ENCODE data around the gene MAD1L1. TPM values are rescaled to one million over a fixed set of nuclear protein-coding genes. Genes with fewer than 3 reads are reported as not detected.

MAD1L1 gene
- total and polyA plus RNA-seq, 3 donors from 2014 or later, result 63.1 to 149 (median 94.6) TPM

DNA sequence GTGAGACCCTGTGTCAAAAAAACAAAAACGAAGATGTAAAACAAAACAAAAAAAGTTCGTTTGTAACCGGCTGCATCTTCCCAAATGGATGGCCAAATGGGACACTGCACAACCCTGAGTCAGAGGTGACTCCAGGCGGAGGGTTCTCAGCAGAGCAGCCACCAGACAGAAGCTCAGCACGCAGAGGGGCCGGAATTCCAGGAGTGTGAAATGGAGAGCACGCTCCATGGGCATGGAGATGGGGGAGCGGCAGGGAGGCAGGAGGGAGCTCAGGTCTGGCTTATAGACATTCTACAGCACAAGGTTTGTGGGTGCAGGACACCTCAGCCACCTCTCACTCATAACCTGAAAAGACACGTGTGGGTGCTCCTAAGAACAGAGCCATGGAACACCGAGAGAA lies 227.0 kb downstream of the MAD1L1 start:
- DNase-seq, result no peak
- WGBS, 2 donors, result 80 to 86% methylated on average over 10 of the region's 10 CpGs

DNA sequence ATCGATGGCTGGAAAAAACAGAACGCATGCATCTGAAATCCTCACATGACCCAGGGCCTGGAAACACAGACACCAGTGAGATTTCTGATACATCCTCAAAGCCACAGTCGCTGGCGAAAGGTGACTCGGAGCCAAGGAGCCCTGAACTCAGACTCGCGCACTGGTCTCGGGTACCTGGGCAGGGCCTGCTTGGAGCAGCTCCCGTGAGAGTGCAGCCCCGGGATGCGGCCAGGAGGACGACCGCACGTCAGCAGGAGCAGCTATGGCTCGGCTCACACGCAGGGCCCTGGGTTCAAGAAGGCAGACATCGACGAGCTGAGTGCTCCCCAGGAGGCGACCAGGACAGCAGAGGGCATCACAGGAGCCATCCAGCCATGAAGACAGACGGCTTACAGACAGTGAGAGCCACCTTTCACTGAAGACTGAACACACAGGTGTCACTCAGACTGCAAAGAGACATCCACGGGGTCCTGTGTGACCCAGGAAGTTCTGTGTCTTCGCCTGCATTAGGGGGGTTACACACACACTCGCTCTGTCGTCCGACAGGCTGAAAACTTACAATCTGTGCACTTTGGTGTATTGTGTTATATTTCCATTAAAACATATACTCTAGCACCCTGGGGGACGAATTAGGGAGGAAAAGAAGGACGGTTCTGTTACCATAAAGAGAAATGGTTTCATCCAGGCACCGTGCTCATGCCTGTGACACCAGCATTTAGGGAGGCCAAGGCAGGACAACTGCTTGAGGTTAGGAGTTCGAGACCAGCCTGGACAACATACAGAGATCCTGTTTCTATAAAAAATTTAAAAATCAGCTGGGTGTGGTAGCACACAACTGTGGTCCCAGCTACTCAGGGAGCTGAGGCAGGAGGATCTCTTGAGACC lies 227.7 kb downstream of the MAD1L1 start:
- Histone ChIP-seq H3K27me3 (no peaks in the 10 kb centered on the region), H3K9me3 (no peaks in the 10 kb centered on the region), H3K4me3 (no peak overlapping the region), H3K4me1 (peaks cover 9% of the 10 kb centered on the region), H3K27ac (no peak overlapping the region), H3K36me3 (ENCODE audit: low read depth, missing control alignments) (no peaks in the 10 kb centered on the region)
- no peak for DNase-seq
- intact Hi-C loops (cut with DNase I; ENCODE audit: low total_unique reads), result no loop called here
- 96% methylated on average over 14 to 29 of the region's 29 CpGs for WGBS, 2 donors
- no peak for TF ChIP-seq POLR2A (IDR thresholded peaks at IDR 0.05)
- TF ChIP-seq, protein P1, sequence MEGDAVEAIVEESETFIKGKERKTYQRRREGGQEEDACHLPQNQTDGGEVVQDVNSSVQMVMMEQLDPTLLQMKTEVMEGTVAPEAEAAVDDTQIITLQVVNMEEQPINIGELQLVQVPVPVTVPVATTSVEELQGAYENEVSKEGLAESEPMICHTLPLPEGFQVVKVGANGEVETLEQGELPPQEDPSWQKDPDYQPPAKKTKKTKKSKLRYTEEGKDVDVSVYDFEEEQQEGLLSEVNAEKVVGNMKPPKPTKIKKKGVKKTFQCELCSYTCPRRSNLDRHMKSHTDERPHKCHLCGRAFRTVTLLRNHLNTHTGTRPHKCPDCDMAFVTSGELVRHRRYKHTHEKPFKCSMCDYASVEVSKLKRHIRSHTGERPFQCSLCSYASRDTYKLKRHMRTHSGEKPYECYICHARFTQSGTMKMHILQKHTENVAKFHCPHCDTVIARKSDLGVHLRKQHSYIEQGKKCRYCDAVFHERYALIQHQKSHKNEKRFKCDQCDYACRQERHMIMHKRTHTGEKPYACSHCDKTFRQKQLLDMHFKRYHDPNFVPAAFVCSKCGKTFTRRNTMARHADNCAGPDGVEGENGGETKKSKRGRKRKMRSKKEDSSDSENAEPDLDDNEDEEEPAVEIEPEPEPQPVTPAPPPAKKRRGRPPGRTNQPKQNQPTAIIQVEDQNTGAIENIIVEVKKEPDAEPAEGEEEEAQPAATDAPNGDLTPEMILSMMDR (IDR thresholded peaks at IDR 0.05), result no peak

More for the DNA sequence above, 227.0 kb downstream of the MAD1L1 start:
- no peak overlapping the region for H3K4me3 ChIP-seq
- no peaks in the 10 kb centered on the region for H3K9me3 ChIP-seq
- intact Hi-C loops (cut with DNase I; ENCODE audit: low total_unique reads), result no loop called here
- TF ChIP-seq, protein P1 (IDR thresholded peaks at IDR 0.05), result no peak
- no peak for TF ChIP-seq POLR2A (IDR thresholded peaks at IDR 0.05)
- no peak overlapping the region for H3K27ac ChIP-seq
- H3K4me1 ChIP-seq, result peaks cover 9% of the 10 kb centered on the region
- no peaks in the 10 kb centered on the region for H3K27me3 ChIP-seq
- H3K36me3 ChIP-seq (ENCODE audit: low read depth, missing control alignments), result no peaks in the 10 kb centered on the region

DNA sequence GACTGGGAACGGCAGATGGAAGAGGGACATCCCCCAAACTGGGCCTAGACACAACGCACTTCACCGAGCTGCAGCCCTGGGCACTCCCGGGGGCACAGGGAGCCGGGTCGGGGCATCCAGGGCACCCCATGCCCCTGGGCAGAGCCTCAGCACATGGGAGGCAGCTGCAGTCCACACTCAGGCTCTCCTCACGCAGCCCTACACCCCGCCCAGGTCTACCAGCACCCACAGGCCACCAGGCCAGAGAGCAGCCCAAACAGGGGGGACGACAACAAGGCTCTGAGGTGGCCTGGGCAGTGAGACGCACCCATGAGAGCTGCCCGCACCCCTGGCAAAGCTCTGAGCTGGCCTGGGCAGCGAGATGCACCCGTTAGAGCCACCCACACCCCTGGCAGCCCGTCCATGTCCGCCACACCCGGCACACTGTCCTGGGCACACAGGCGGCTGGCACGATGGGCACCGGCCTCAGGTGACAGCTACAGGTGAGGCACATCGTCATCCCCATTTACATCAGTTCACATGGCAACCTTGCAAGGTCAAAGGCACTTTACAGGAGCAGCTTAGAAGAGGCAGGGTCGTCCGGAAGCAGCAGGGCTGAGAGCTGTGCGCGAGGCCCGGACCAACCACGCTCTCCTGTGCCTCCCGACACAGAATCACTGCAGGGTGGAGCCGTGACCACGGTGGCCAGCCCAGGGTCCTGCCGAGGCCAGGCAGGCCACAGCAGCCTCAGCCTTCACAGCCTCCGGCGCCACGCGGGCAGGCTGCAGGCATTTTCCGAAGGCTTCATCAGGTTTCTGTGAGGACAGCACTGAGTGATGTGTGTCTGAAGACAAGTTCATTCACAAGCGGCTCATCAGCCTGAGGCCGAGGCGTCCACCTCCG lies 228.6 kb downstream of the MAD1L1 start:
- TF ChIP-seq, protein P1 (IDR thresholded peaks at IDR 0.05), result no peak
- TF ChIP-seq POLR2A (IDR thresholded peaks at IDR 0.05), result no peak
- H3K36me3 ChIP-seq (ENCODE audit: low read depth, missing control alignments), result no peaks in the 10 kb centered on the region
- intact Hi-C loops (cut with DNase I; ENCODE audit: low total_unique reads), result no loop called here

DNA sequence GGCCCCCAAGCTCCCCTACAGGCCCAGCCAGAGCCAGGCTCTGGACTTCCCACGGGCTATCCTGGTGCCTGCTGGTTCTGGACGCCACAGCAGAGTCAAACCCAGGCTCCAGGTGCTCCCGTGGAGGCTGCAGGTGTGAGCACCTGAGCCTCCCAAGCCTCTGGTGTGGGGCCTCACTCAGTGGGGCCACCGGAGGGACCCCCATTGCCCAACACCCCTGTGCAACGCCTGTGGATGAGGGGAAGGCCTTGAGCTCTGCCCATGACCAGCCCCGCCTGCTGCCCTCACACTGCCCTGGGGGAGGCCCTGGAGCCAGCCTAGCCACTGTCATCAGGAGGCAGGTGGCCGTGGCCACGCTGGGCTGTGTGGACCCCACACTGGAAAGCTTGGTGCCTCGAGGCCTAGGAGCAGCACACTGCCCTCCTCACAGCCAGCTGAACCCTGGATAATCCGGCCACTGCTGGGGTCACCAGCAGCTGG lies 229.3 kb downstream of the MAD1L1 start:
- H3K4me1 ChIP-seq, result peaks cover 9% of the 10 kb centered on the region
- WGBS, 2 donors, result 95 to 100% methylated on average over 1 to 10 of the region's 10 CpGs
- no peaks in the 10 kb centered on the region for H3K36me3 ChIP-seq (ENCODE audit: low read depth, missing control alignments)
- H3K27ac ChIP-seq, result no peak overlapping the region
- intact Hi-C loops (cut with DNase I; ENCODE audit: low total_unique reads), result no loop called here
- H3K27me3 ChIP-seq, result no peaks in the 10 kb centered on the region
- no peaks in the 10 kb centered on the region for H3K9me3 ChIP-seq
- DNase-seq, result no peak
- TF ChIP-seq, protein P1 (IDR thresholded peaks at IDR 0.05), result no peak
- TF ChIP-seq POLR2A (IDR thresholded peaks at IDR 0.05), result no peak
- no peak overlapping the region for H3K4me3 ChIP-seq

More for the DNA sequence above, 228.6 kb downstream of the MAD1L1 start:
- DNase-seq, result no peak
- Histone ChIP-seq H3K4me3 (no peak overlapping the region), H3K27me3 (no peaks in the 10 kb centered on the region), H3K9me3 (no peaks in the 10 kb centered on the region), H3K4me1 (peaks cover 9% of the 10 kb centered on the region), H3K27ac (no peak overlapping the region)
- 95 to 96% methylated on average over 20 to 39 of the region's 39 CpGs for WGBS, 2 donors
